Gastrocnemius medialis (tissue), 4 donors: ENCODE results near the gene GULP1.

Experiments used
- POLR2A ChIP-seq, 2 donors: fragments of 450-650 bp; IDR thresholded peaks; one replicate each; pipeline ENCODE4 v1.6.1; 2017; ENCODE audit warnings: antibody characterized with exemption in 2 of 2, mild to moderate bottlenecking in 2 of 2, moderate library complexity in 2 of 2
- TF ChIP-seq, protein P1 (sequence below), 5 experiments: fragments of 450-650 bp in 3 of 5; fragments of 200-600 bp in 2 of 5; sonication (generic) in 2 of 5; IDR thresholded peaks in 4 of 5; conservative IDR thresholded peaks in 1 of 5; 1 replicate in 4 of 5; 2 replicates in 1 of 5; pipeline ENCODE4 v1.5.1; 2016 to 2019; ENCODE audit warnings: antibody characterized with exemption in 5 of 5, mild to moderate bottlenecking in 3 of 5, moderate library complexity in 3 of 5

DNA sequence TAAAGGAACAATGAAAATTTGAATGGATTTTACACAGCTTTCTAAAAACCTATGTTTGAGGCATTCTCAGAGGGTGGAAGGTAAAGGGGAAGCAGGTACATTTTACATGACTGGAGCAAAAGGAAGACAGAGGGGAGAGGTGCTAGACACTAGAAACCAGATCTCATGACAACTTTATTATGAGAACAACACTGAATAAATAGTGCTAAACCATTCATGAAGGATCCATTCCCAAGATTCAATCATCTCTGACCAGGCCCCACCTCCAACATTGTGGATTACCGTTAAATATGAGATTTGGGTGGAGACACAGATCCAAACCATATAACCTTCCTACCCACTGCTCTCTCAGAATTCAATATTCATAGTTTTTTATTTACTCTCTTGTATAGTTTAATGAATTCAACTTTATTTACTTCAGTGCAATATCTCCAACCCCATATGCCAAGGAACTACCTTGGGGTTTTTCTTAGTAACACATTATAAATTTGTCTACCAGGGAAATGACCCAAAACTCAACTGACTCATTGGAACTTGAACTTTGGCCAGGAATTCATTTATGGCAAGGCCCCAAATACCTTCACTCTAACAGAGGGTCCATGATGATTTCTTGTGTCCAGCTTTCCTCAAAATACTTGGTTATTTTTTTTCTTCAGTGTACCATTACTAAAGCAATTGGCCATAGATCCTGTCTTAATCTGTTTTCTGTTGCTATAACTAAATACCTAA, 317.8 kb downstream of the GULP1 start:
- TF ChIP-seq, protein P1, sequence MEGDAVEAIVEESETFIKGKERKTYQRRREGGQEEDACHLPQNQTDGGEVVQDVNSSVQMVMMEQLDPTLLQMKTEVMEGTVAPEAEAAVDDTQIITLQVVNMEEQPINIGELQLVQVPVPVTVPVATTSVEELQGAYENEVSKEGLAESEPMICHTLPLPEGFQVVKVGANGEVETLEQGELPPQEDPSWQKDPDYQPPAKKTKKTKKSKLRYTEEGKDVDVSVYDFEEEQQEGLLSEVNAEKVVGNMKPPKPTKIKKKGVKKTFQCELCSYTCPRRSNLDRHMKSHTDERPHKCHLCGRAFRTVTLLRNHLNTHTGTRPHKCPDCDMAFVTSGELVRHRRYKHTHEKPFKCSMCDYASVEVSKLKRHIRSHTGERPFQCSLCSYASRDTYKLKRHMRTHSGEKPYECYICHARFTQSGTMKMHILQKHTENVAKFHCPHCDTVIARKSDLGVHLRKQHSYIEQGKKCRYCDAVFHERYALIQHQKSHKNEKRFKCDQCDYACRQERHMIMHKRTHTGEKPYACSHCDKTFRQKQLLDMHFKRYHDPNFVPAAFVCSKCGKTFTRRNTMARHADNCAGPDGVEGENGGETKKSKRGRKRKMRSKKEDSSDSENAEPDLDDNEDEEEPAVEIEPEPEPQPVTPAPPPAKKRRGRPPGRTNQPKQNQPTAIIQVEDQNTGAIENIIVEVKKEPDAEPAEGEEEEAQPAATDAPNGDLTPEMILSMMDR (IDR thresholded peaks at IDR 0.05 in 4 of 5, conservative IDR thresholded peaks at IDR 0.05 in 1 of 5) = no peak
- TF ChIP-seq POLR2A (IDR thresholded peaks at IDR 0.05) = no peak
